Natural killer cell (primary cell): ENCODE measurements around the gene WBP1. TPM values are rescaled to one million over a fixed set of nuclear protein-coding genes. Genes with fewer than 3 reads are reported as not detected.

Experiments
- ATAC-seq, 3 donors: fragments of 150-1000 bp in 2 of 3; fragments of 200-7000 bp in 1 of 3; cut with Tn5 transposase; 1 replicate in 1 of 3; 2 replicates in 2 of 3; pipeline ENCODE4 v1.10.0; 2021; ENCODE audit warnings: mild to moderate bottlenecking in 2 of 3, moderate library complexity in 2 of 3
- DNase-seq, 2 donors: peaks; one replicate each; pipeline versions ENCODE4 v3.0.0 to v3.0.0-alpha.2; 2013 to 2021; ENCODE audit warnings: mixed read lengths in 1 of 2
- H3K27ac ChIP-seq: one replicate; pipeline ENCODE4 v1.5.1; 2013; ENCODE audit warnings: mild to moderate bottlenecking, low read length
- H3K27me3 ChIP-seq: one replicate; pipeline ENCODE4 v1.6.1; 2013; ENCODE audit warnings: low read length; ENCODE audit not compliant: control insufficient read depth, insufficient read depth
- H3K36me3 ChIP-seq: one replicate; pipeline ENCODE4 v1.6.1; 2013; ENCODE audit warnings: low read length; ENCODE audit not compliant: control insufficient read depth, insufficient read depth
- H3K4me1 ChIP-seq: one replicate; pipeline ENCODE4 v1.6.1; 2013; ENCODE audit warnings: low read length; ENCODE audit not compliant: control insufficient read depth, insufficient read depth
- H3K4me3 ChIP-seq: one replicate; pipeline ENCODE4 v1.5.1; 2013; ENCODE audit warnings: low read length
- H3K9me3 ChIP-seq: one replicate; pipeline ENCODE4 v1.6.1; 2013; ENCODE audit warnings: low read length; ENCODE audit not compliant: control insufficient read depth, insufficient read depth
- H3K27ac Mint-ChIP-seq, 2 donors: one replicate each; pipeline ENCODE4 v1.8.0; 2022; ENCODE audit warnings: mild to moderate bottlenecking in 2 of 2, mixed read lengths in 2 of 2, moderate library complexity in 1 of 2
- H3K27me3 Mint-ChIP-seq, 2 donors: one replicate each; pipeline ENCODE4 v1.8.0; 2022; ENCODE audit warnings: low read depth in 2 of 2, mixed read lengths in 2 of 2
- H3K36me3 Mint-ChIP-seq: one replicate; pipeline ENCODE4 v1.8.0; 2022; ENCODE audit warnings: mixed read lengths
- H3K4me1 Mint-ChIP-seq, 2 donors: one replicate each; pipeline ENCODE4 v1.8.0; 2022; ENCODE audit warnings: mixed read lengths in 2 of 2
- H3K4me3 Mint-ChIP-seq: one replicate; pipeline ENCODE4 v1.8.0; 2022; ENCODE audit warnings: mild to moderate bottlenecking, moderate library complexity, mixed read lengths
- H3K9me3 Mint-ChIP-seq, 2 donors: one replicate each; pipeline ENCODE4 v1.8.0; 2022; ENCODE audit warnings: mixed read lengths in 2 of 2
- CTCF ChIP-seq: fragments of 200-600 bp; IDR thresholded peaks from one replicate; pipeline ENCODE4 v1.8.0; 2022; ENCODE audit warnings: antibody characterized with exemption
- WGBS: methylation state at CpG from one replicate; pipeline ENCODE4 v1.1.7; 2013; ENCODE audit warnings: missing lambda C conversion rate; ENCODE audit not compliant: insufficient coverage; 5-methylcytosine and 5-hydroxymethylcytosine counted together
- intact Hi-C: fragments of 100-400 bp; cut with micrococcal nuclease; formaldehyde crosslinking; loops from one replicate; pipeline ENCODE4 v1.14.2; 2022
- total RNA-seq, 4 donors: library from RNA; stranded (reverse); fragments of 120-200 nt in 1 of 4; gene quantifications; one replicate each; pipeline versions ENCODE4 v1.2.3 to v1.2.4, GENCODE V29; 2013 to 2022

Gene WBP1
- total RNA-seq, 3 donors from 2014 or later (not counting 1 experiment from before 2014, with no cell fraction given): 65.1 to 68.3 (median 65.4) TPM

- Histone ChIP-seq H3K36me3 (peaks cover 20% of the 10 kb centered on the region), H3K4me1 (peaks cover 24% of the 10 kb centered on the region), H3K27ac (no peak overlapping the region), H3K27me3 (no peaks in the 10 kb centered on the region), H3K9me3 (no peaks in the 10 kb centered on the region), H3K4me3 (no peak overlapping the region)
- Mint-ChIP-seq H3K4me3 (no peak overlapping the region), H3K36me3 (no peaks in the 10 kb centered on the region), H3K9me3 (no peaks in the 10 kb centered on the region), H3K27me3 (no peaks in the 10 kb centered on the region), H3K4me1 (peaks cover 27% of the 10 kb centered on the region in 2 donors), H3K27ac (peak overlapping the region; percentile 0 to 98)
- TF ChIP-seq CTCF: no peak
- intact Hi-C loops: no loop called here
- 97% methylated on average over 6 of the region's 6 CpGs for WGBS
- ATAC-seq (no peak), DNase-seq (no peak)
Measured at GRCh38 chr2:74474481-74474880, 16.2 kb downstream of the WBP1 start.

GRCh38 chr2:74474899-74475298 is 16.7 kb downstream of the WBP1 start:
- Histone ChIP-seq H3K27me3 (no peaks in the 10 kb centered on the region), H3K27ac (no peak overlapping the region), H3K9me3 (no peaks in the 10 kb centered on the region), H3K4me3 (no peak overlapping the region), H3K36me3 (peaks cover 22% of the 10 kb centered on the region), H3K4me1 (peaks cover 24% of the 10 kb centered on the region)
- H3K27ac Mint-ChIP-seq: peak overlapping the region; percentile 0 to 98
- H3K9me3 Mint-ChIP-seq: no peaks in the 10 kb centered on the region
- H3K4me1 Mint-ChIP-seq: peaks cover 25 to 27% of the 10 kb centered on the region in 2 donors
- DNase-seq (no peak), ATAC-seq (no peak)
- WGBS: 96% methylated on average over 5 of the region's 5 CpGs
- H3K4me3 Mint-ChIP-seq: no peak overlapping the region
- H3K27me3 Mint-ChIP-seq: no peaks in the 10 kb centered on the region
- intact Hi-C loops: no loop called here
- H3K36me3 Mint-ChIP-seq: no peaks in the 10 kb centered on the region
- no peak for TF ChIP-seq CTCF

GRCh38 chr2:74481431-74481830 is 23.2 kb downstream of the WBP1 start:
- Mint-ChIP-seq H3K27me3 (no peaks in the 10 kb centered on the region), H3K27ac (peak overlapping the region in 1 of 2 donors; percentile 97), H3K36me3 (peaks cover 5% of the 10 kb centered on the region), H3K4me1 (peaks cover 23 to 34% of the 10 kb centered on the region in 2 donors), H3K4me3 (peak overlapping the region; percentile 17), H3K9me3 (no peaks in the 10 kb centered on the region)
- Histone ChIP-seq H3K4me3 (no peak overlapping the region), H3K27me3 (no peaks in the 10 kb centered on the region), H3K9me3 (no peaks in the 10 kb centered on the region), H3K36me3 (peaks cover 21% of the 10 kb centered on the region), H3K27ac (peak overlapping the region; percentile 88), H3K4me1 (peaks cover 29% of the 10 kb centered on the region)
- WGBS: 71% methylated on average over 3 of the region's 3 CpGs
- ATAC-seq (no peak), DNase-seq (no peak)
- TF ChIP-seq CTCF: no peak
- intact Hi-C loops: no loop called here
